ENCODE results near the gene SHF.

DNA sequence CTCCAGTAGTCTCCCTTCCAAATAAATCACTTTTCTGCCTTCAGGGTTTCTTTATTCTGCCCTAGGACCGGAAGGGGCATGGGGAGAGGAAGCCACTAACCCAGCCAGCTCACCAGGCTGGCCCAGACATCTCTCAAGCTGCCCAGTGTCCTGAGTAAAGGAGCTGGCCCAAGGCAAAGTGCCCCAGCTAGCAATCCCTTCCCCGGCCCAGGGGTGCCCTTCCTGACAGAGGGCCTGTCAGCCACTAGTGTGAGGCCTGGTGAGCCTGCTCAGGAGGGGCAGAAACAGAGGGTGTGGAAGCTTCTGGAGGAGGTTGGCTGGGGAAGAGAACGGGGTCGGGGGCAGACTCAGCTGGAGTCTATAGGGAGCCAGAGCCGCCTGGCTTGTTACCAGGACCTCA, 22.2 kb downstream of the SHF start:
- no peak for TF ChIP-seq POLR2A (IDR thresholded peaks at IDR 0.05; ENCODE audit: low read depth, low read length)
- TF ChIP-seq, protein P1, sequence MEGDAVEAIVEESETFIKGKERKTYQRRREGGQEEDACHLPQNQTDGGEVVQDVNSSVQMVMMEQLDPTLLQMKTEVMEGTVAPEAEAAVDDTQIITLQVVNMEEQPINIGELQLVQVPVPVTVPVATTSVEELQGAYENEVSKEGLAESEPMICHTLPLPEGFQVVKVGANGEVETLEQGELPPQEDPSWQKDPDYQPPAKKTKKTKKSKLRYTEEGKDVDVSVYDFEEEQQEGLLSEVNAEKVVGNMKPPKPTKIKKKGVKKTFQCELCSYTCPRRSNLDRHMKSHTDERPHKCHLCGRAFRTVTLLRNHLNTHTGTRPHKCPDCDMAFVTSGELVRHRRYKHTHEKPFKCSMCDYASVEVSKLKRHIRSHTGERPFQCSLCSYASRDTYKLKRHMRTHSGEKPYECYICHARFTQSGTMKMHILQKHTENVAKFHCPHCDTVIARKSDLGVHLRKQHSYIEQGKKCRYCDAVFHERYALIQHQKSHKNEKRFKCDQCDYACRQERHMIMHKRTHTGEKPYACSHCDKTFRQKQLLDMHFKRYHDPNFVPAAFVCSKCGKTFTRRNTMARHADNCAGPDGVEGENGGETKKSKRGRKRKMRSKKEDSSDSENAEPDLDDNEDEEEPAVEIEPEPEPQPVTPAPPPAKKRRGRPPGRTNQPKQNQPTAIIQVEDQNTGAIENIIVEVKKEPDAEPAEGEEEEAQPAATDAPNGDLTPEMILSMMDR (conservative IDR thresholded peaks at IDR 0.05; ENCODE audit: low read depth, low read length) = no peak
- TF ChIP-seq, protein P2, sequence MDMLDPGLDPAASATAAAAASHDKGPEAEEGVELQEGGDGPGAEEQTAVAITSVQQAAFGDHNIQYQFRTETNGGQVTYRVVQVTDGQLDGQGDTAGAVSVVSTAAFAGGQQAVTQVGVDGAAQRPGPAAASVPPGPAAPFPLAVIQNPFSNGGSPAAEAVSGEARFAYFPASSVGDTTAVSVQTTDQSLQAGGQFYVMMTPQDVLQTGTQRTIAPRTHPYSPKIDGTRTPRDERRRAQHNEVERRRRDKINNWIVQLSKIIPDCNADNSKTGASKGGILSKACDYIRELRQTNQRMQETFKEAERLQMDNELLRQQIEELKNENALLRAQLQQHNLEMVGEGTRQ (IDR thresholded peaks at IDR 0.05; ENCODE audit: low read depth, low read length) = no peak
- TF ChIP-seq RCOR1 (IDR thresholded peaks at IDR 0.05; ENCODE audit: insufficient replicate concordance, low read length) = no peak
- TF ChIP-seq SMC3 (IDR thresholded peaks at IDR 0.05; ENCODE audit: low read depth, low read length) = no peak
- TF ChIP-seq MXI1 (IDR thresholded peaks at IDR 0.05; ENCODE audit: borderline replicate concordance, low read depth, low read length) = no peak
- TF ChIP-seq RAD21 (IDR thresholded peaks at IDR 0.05; ENCODE audit: low read length) = no peak
- no peak for TF ChIP-seq NFE2L2 (IDR thresholded peaks at IDR 0.05; ENCODE audit: low read depth, low read length)
- TF ChIP-seq CHD1 (IDR thresholded peaks at IDR 0.05; ENCODE audit: low read depth, low read length) = no peak
- TF ChIP-seq, protein P3, sequence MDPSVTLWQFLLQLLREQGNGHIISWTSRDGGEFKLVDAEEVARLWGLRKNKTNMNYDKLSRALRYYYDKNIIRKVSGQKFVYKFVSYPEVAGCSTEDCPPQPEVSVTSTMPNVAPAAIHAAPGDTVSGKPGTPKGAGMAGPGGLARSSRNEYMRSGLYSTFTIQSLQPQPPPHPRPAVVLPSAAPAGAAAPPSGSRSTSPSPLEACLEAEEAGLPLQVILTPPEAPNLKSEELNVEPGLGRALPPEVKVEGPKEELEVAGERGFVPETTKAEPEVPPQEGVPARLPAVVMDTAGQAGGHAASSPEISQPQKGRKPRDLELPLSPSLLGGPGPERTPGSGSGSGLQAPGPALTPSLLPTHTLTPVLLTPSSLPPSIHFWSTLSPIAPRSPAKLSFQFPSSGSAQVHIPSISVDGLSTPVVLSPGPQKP (IDR thresholded peaks at IDR 0.05; ENCODE audit: borderline replicate concordance, low read depth, low read length) = no peak
